IMR-90 (cell line): ENCODE results near the gene KCNK3. TPM values are rescaled to one million over a fixed set of nuclear protein-coding genes. Genes with fewer than 3 reads are reported as not detected.

ENCODE experiments used
- ATAC-seq: fragments of 200-7000 bp; cut with Tn5 transposase; 2 replicates; pipeline ENCODE4 v1.9.1; 2020; ENCODE audit warnings: low read depth, mild to moderate bottlenecking, moderate library complexity
- BruUV-seq: library from RNA; stranded (reverse); fragments of 400-500 nt; replicated peaks from 2 replicates; lab custom pipeline; 2021; lab: Mats Ljungman, UMichigan
- CTCF ChIA-PET: fragments of 300-600 bp; formaldehyde crosslinking; extraction: SDS; loops from one replicate; lab custom pipeline; 2021; ENCODE audit warnings: antibody characterized with exemption; lab: Yijun Ruan, JAX
- POLR2A ChIA-PET: fragments of 300-600 bp; sonication (Branson Sonifier 250); formaldehyde crosslinking; loops from one replicate; lab custom pipeline; 2022; ENCODE audit warnings: antibody characterized with exemption; ENCODE audit not compliant: unreplicated experiment; lab: Charles Lee
- DNase-seq: peaks from one replicate; pipeline ENCODE4 v3.0.0; 2013
- H2AFZ ChIP-seq: replicated peaks from 2 replicates; pipeline ENCODE3; 2013; ENCODE audit warnings: low read length, mild to moderate bottlenecking; ENCODE audit not compliant: poor library complexity
- H2AK5ac ChIP-seq: 2 replicates; pipeline ENCODE4 v1.6.1; 2013; ENCODE audit warnings: low read depth, low read length, inconsistent platforms
- H2AK9ac ChIP-seq: replicated peaks from 2 replicates; pipeline ENCODE3; 2013; ENCODE audit warnings: mild to moderate bottlenecking, low read depth, low read length, moderate library complexity; ENCODE audit not compliant: poor library complexity
- H2BK120ac ChIP-seq: 2 replicates; pipeline ENCODE4 v1.6.1; 2013; ENCODE audit warnings: low read depth, low read length, inconsistent platforms
- H2BK15ac ChIP-seq: 3 replicates; pipeline ENCODE4 v1.6.1; 2013; ENCODE audit warnings: low read depth, low read length, inconsistent platforms
- H2BK20ac ChIP-seq: 2 replicates; pipeline ENCODE4 v1.6.1; 2013; ENCODE audit warnings: low read depth, mild to moderate bottlenecking, inconsistent platforms, low read length, moderate library complexity
- H2BK5ac ChIP-seq: 2 replicates; pipeline ENCODE4 v1.6.1; 2013; ENCODE audit warnings: mild to moderate bottlenecking, low read depth, low read length, inconsistent platforms; ENCODE audit not compliant: poor library complexity, severe bottlenecking
- H3K14ac ChIP-seq: replicated peaks from 2 replicates; pipeline ENCODE4 v1.6.1; 2013; ENCODE audit warnings: low read depth, low read length, inconsistent platforms
- H3K18ac ChIP-seq: 2 replicates; pipeline ENCODE4 v1.6.1; 2013; ENCODE audit warnings: low read depth, low read length, control low read depth
- H3K23ac ChIP-seq: 2 replicates; pipeline ENCODE4 v1.6.1; 2013; ENCODE audit warnings: low read depth, low read length, inconsistent platforms
- H3K27ac ChIP-seq: 2 replicates; pipeline ENCODE4 v1.5.1; 2013; ENCODE audit warnings: mild to moderate bottlenecking, control low read depth, low read length; ENCODE audit not compliant: insufficient read depth
- H3K27me3 ChIP-seq: 2 replicates; pipeline ENCODE4 v1.6.1; 2013; ENCODE audit warnings: low read length; ENCODE audit not compliant: control insufficient read depth, insufficient read depth
- H3K36me3 ChIP-seq: 2 replicates; pipeline ENCODE4 v1.6.1; 2013; ENCODE audit warnings: low read length, mixed read lengths; ENCODE audit not compliant: control insufficient read depth, insufficient read depth
- H3K4ac ChIP-seq: 2 replicates; pipeline ENCODE4 v1.6.1; 2013; ENCODE audit warnings: low read depth, low read length, inconsistent platforms
- H3K4me1 ChIP-seq: 2 replicates; pipeline ENCODE4 v1.6.1; 2013; ENCODE audit warnings: low read length, mixed read lengths; ENCODE audit not compliant: control insufficient read depth, insufficient read depth
- H3K4me2 ChIP-seq: 2 replicates; pipeline ENCODE4 v1.6.1; 2013; ENCODE audit warnings: low read depth, mild to moderate bottlenecking, control low read depth, low read length, moderate library complexity
- H3K4me3 ChIP-seq: 2 replicates; pipeline ENCODE4 v1.5.1; 2013; ENCODE audit warnings: low read depth, mild to moderate bottlenecking, control low read depth, low read length, moderate library complexity; ENCODE audit not compliant: insufficient read depth
- H3K56ac ChIP-seq: 2 replicates; pipeline ENCODE4 v1.6.1; 2013; ENCODE audit warnings: low read length, inconsistent platforms; ENCODE audit not compliant: insufficient read depth; ENCODE audit errors: extremely low read depth
- H3K79me1 ChIP-seq, 2 experiments: 2 replicates each; pipeline ENCODE4 v1.6.1; 2013; ENCODE audit warnings: low read length in 2 of 2, inconsistent platforms in 1 of 2, low read depth in 1 of 2
- H3K9ac ChIP-seq: 2 replicates; pipeline ENCODE4 v1.6.1; 2013; ENCODE audit warnings: low read depth, low read length, control low read depth
- H3K9me1 ChIP-seq: 2 replicates; pipeline ENCODE4 v1.6.1; 2013; ENCODE audit warnings: low read length, inconsistent platforms; ENCODE audit not compliant: insufficient read depth
- H3K9me3 ChIP-seq: 2 replicates; pipeline ENCODE4 v1.6.1; 2013; ENCODE audit warnings: low read length; ENCODE audit not compliant: control insufficient read depth, insufficient read depth
- H4K20me1 ChIP-seq: 2 replicates; pipeline ENCODE4 v1.6.1; 2013; ENCODE audit warnings: low read length, inconsistent platforms; ENCODE audit not compliant: insufficient read depth
- H4K5ac ChIP-seq: 2 replicates; pipeline ENCODE4 v1.6.1; 2013; ENCODE audit warnings: mild to moderate bottlenecking, low read depth, low read length, control low read depth
- H4K8ac ChIP-seq, 2 experiments: 2 replicates each; pipeline ENCODE4 v1.6.1; 2013; ENCODE audit warnings: low read depth in 2 of 2, low read length in 2 of 2, control low read depth in 1 of 2, inconsistent platforms in 1 of 2
- H4K91ac ChIP-seq: 2 replicates; pipeline ENCODE4 v1.6.1; 2013; ENCODE audit warnings: low read depth, low read length, inconsistent platforms; ENCODE audit not compliant: insufficient read depth
- BHLHE40 ChIP-seq: fragments of 150-350 bp; IDR thresholded peaks from 2 replicates; pipeline ENCODE4 v1.6.1; 2016; ENCODE audit warnings: mild to moderate bottlenecking, low read depth, low read length
- CHD1 ChIP-seq: IDR thresholded peaks from 2 replicates; pipeline ENCODE4 v1.6.1; 2012; ENCODE audit warnings: low read depth, low read length, improper control_type of control experiment
- MAZ ChIP-seq: IDR thresholded peaks from 2 replicates; pipeline ENCODE4 v1.6.1; 2012; ENCODE audit warnings: low read depth, mild to moderate bottlenecking, low read length, improper control_type of control experiment, moderate library complexity, borderline replicate concordance
- MXI1 ChIP-seq: IDR thresholded peaks from 2 replicates; pipeline ENCODE4 v1.6.1; 2012; ENCODE audit warnings: low read depth, mild to moderate bottlenecking, low read length, moderate library complexity, borderline replicate concordance
- NFE2L2 ChIP-seq: fragments of 150-350 bp; IDR thresholded peaks from 2 replicates; pipeline ENCODE4 v1.6.1; 2016; ENCODE audit warnings: low read depth, mild to moderate bottlenecking, low read length
- RFX5 ChIP-seq: IDR thresholded peaks from 2 replicates; pipeline ENCODE4 v1.8.0; 2012; ENCODE audit warnings: low read depth, mild to moderate bottlenecking, low read length, moderate library complexity
- whole genome bisulfite sequencing, 2 experiments: methylation state at CpG; one replicate each; pipeline versions ENCODE4 v1.1.5 to v1.1.7; 2013; ENCODE audit warnings: missing lambda C conversion rate in 2 of 2; ENCODE audit not compliant: insufficient read length in 1 of 2; ENCODE audit errors: extremely low coverage in 2 of 2; 5-methylcytosine and 5-hydroxymethylcytosine counted together
- dilution Hi-C: fragments of 300-500 bp; cut with HindIII; formaldehyde crosslinking; loops from one replicate; pipeline ENCODE4 v1.14.3; 2018; ENCODE audit warnings: low sequenced_read_pairs; ENCODE audit not compliant: unreplicated experiment
- in situ Hi-C: fragments of 300-500 bp; cut with MboI; formaldehyde crosslinking; loops from 3 replicates; pipeline ENCODE4 v1.14.3; 2019; ENCODE audit warnings: low sequenced_read_pairs, inconsistent platforms, mixed read lengths
- intact Hi-C: fragments of 100-400 bp; cut with micrococcal nuclease; formaldehyde crosslinking; loops from 2 replicates; pipeline ENCODE4 v1.10.0; 2022
- polyA plus RNA-seq, 3 experiments: library from polyadenylated mRNA; depleted of rRNA; stranded (reverse); fragments of >200 nt; gene quantifications; 2 replicates each; pipeline ENCODE4 v1.2.3, GENCODE V29; 2012; ENCODE audit warnings: low replicate concordance in 1 of 3
- total RNA-seq: library from RNA; depleted of rRNA; stranded (reverse); fragments of >200 nt; gene quantifications from 2 replicates; pipeline ENCODE4 v1.2.3, GENCODE V29; 2012

The KCNK3 gene
- total and polyA plus RNA-seq, 2 of the 4 experiments (the other 2 are of a cell fraction): under 0.01 to 0.03 TPM

DNA sequence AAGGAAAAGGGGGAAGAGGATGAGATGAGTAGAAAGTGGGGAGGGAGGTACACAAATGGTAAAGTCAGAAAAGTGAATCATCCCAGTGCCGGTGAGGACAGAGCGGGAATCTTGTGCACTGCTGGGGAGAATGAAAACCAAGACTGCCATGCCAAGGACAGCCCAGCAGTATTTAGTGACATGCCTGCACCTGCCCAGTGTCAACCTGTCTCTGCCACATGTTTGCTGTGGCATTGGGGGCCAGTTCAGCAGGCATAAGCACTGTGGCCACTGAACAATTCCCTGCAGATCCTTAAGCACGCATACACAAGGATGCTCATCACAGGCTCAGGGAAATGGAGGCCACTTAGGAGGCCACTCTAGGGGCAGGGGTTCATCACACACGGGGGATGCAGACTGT, 5.2 kb upstream of the KCNK3 start:
- Histone ChIP-seq H3K18ac (no peak overlapping the region), H4K8ac (no peak overlapping the region), H3K4me1 (no peaks in the 10 kb centered on the region), H3K9me1 (no peaks in the 10 kb centered on the region), H3K36me3 (no peaks in the 10 kb centered on the region), H2BK120ac (no peak overlapping the region), H3K56ac (no peak overlapping the region), H2BK20ac (no peak overlapping the region), H4K5ac (no peak overlapping the region), H2BK15ac (no peak overlapping the region), H2BK5ac (no peak overlapping the region), H3K27ac (no peak overlapping the region), H3K4me3 (no peak overlapping the region), H3K4me2 (no peak overlapping the region), H2AK5ac (no peak overlapping the region), H3K23ac (no peak overlapping the region), H2AFZ (no peak overlapping the region), H3K79me1 (no peaks in the 10 kb centered on the region), H3K4ac (no peak overlapping the region), H3K9me3 (no peaks in the 10 kb centered on the region), H3K27me3 (peaks cover 78% of the 10 kb centered on the region), H2AK9ac (no peak overlapping the region), H4K20me1 (no peaks in the 10 kb centered on the region), H4K91ac (no peak overlapping the region), H3K9ac (no peak overlapping the region), H3K14ac (no peak overlapping the region)
- ChIA-PET POLR2A (no interaction called here), CTCF (no interaction called here)
- ATAC-seq (no peak), DNase-seq (no peak)
- dilution Hi-C loops: no loop called here
- 50% methylated on average over 2 of the region's 4 CpGs; no CpG with 5 or more reads in 1 of the 2 experiments for WGBS, 2 experiments
- TF ChIP-seq BHLHE40 (no peak), NFE2L2 (no peak), MAZ (no peak), MXI1 (no peak), RFX5 (no peak), CHD1 (no peak)
- intact Hi-C loops: no loop called here
- in situ Hi-C loops: no loop called here
- no TSS peak for BruUV-seq
